Astrocyte of the spinal cord (primary cell): ENCODE results near the gene CCND3.

Experiments used
- DNase-seq: peaks from one replicate; pipeline ENCODE4 v3.0.0; 2011; ENCODE audit warnings: low read depth, low spot score
- H3K4me3 ChIP-seq: 2 replicates; pipeline ENCODE4 v1.5.1; 2011; ENCODE audit warnings: low read depth, mild to moderate bottlenecking, low read length, moderate library complexity
- CTCF ChIP-seq: IDR thresholded peaks from 2 replicates; pipeline ENCODE4 v1.5.1; 2012; ENCODE audit warnings: low read depth, mild to moderate bottlenecking, low read length, inconsistent platforms
- in situ Hi-C: cut with HindIII; loops from 2 replicates; pipeline ENCODE4 v1.10.0; 2017; ENCODE audit warnings: low sequenced_read_pairs

Gene CCND3

GRCh38 chr6:41895300-41896233 is 46.0 kb downstream of the CCND3 start, which contains the start of gene USP49:
Gene USP49, minus strand, starts transcription at chr6:41895375. Its CDS starts 88,392 bp downstream, at chr6:41806983.
- peak; percentile 81 for DNase-seq
- H3K4me3 ChIP-seq: peak within 1 kb of the TSS; percentile 80
- no peak for TF ChIP-seq CTCF
- in situ Hi-C loops: no loop called here

GRCh38 chr6:41894366-41895299 is 47.0 kb downstream of the CCND3 start:
- TF ChIP-seq CTCF: no peak
- no peak for DNase-seq
- in situ Hi-C loops: no loop called here
- peak overlapping the region; percentile 80 for H3K4me3 ChIP-seq

GRCh38 chr6:41892921-41893564 is 48.6 kb downstream of the CCND3 start:
- DNase-seq: no peak
- H3K4me3 ChIP-seq: no peak overlapping the region
- no peak for TF ChIP-seq CTCF
- in situ Hi-C loops: no loop called here

DNA sequence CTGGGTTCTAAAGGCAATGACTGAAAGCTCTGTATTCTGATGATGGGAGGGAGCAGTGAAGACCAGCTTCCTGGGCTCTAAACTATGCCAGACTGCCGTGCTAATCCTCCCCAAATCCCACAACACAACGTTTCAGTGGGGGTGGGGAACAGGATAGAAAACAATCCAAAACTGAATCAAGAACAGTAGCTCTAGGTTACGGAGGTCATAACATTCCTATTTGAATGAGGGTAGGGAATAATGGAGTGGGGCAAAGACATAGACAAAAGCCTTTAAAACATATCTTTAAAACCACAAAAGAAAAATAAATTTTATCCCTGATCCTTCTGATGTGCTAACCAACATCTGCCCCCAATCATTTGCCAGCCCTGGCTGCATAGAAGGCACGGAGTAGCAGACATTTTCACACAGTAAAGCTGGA is 54.3 kb downstream of the CCND3 start:
- in situ Hi-C loops: no loop called here
- H3K4me3 ChIP-seq: no peak overlapping the region
- no peak for DNase-seq
- no peak for TF ChIP-seq CTCF

- H3K4me3 ChIP-seq: no peak overlapping the region
- DNase-seq: no peak
- no peak for TF ChIP-seq CTCF
- in situ Hi-C loops: no loop called here
Measured at GRCh38 chr6:41885930-41886329, 55.7 kb downstream of the CCND3 start.

DNA sequence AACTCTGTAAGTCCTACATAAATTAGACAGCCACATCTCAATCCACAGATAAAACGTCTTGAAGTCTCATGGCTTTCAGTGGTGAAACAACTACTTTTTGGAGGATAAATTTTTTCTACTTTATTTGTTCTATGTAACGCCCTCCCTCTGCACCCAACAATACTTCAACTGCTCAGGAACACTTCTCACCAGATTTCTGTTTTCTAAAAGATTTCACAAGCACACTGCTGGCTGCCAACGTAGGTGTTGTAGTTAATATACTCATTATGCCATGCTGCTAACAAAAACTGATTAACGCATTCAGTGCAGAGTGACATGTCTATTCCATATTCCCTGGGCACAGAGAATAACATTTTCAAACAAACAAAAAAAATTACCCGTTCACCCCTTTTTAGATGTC is 56.7 kb downstream of the CCND3 start:
- no peak for TF ChIP-seq CTCF
- in situ Hi-C loops: no loop called here
- H3K4me3 ChIP-seq: no peak overlapping the region
- DNase-seq: no peak
